Activated naive CD8-positive, alpha-beta T cell treated with anti-CD3 and anti-CD28 coated beads for 36 hours (primary cell): ENCODE data around the gene EHHADH. TPM values are rescaled to one million over a fixed set of nuclear protein-coding genes. Genes with fewer than 3 reads are reported as not detected.
"Not testable (repeated sequence)": the region's sequence is repeated elsewhere in the genome, so short reads cannot be mapped to it uniquely, and the experiment has no call there.

Source experiments
- DNase-seq: peaks from one replicate; pipeline ENCODE4 v3.0.0; 2021
- H3K27ac Mint-ChIP-seq: one replicate; pipeline ENCODE4 v1.8.0; 2022; ENCODE audit warnings: mild to moderate bottlenecking, moderate library complexity, mixed read lengths
- H3K27me3 Mint-ChIP-seq: one replicate; pipeline ENCODE4 v1.8.0; 2022; ENCODE audit warnings: mild to moderate bottlenecking, mixed read lengths
- H3K36me3 Mint-ChIP-seq: one replicate; pipeline ENCODE4 v1.8.0; 2021; ENCODE audit warnings: mild to moderate bottlenecking, mixed read lengths
- H3K4me1 Mint-ChIP-seq: one replicate; pipeline ENCODE4 v1.8.0; 2021; ENCODE audit warnings: mixed read lengths
- H3K4me3 Mint-ChIP-seq: one replicate; pipeline ENCODE4 v1.8.0; 2022; ENCODE audit warnings: mild to moderate bottlenecking, moderate library complexity, mixed read lengths
- H3K9me3 Mint-ChIP-seq: one replicate; pipeline ENCODE4 v1.8.0; 2022; ENCODE audit warnings: mixed read lengths
- total RNA-seq, 2 experiments: library from RNA; stranded (reverse); gene quantifications; one replicate each; pipeline ENCODE4 v1.2.3, GENCODE V29; 2021

EHHADH gene
- total RNA-seq, 2 experiments from 2014 or later: 5.4 to 6.1 TPM

DNA sequence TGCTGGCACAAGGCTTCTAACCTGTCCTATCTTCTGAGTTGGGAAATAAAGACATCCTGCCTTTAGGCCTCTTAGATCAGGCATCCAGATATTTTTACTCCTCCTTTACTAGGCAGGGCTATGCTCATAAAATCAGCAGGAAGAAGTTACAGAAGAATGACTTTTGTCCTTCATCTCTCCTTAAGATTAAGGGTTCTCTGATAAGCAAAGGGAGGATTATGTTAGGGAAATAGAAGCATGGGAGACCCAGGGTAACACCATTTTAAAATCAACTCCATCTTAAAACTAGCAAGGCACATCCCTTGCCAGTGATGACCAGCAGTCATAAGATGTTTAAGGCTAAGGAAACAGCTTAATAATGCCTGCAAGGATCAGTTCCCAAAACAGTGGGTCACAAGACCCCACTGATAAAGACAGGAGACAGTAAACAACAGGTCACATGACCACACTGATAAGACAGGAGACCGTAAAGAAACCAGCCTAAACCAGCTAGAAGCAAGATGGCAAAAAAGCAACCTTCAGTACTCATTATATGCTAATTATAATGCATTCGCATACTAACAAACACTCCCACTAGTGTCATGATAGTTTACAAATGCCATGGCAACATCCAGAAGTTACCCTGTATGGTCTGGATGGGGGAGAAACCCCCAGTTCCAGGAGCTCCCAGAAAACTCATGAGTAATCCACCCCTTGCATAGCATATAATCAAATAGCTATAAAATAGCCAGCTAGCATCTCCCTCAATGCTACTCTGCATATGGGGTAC, 14.5 kb upstream of the EHHADH start:
- Mint-ChIP-seq H3K4me1 (no peaks in the 10 kb centered on the region), H3K27ac (no peak overlapping the region), H3K27me3 (peaks cover 35% of the 10 kb centered on the region)

DNA sequence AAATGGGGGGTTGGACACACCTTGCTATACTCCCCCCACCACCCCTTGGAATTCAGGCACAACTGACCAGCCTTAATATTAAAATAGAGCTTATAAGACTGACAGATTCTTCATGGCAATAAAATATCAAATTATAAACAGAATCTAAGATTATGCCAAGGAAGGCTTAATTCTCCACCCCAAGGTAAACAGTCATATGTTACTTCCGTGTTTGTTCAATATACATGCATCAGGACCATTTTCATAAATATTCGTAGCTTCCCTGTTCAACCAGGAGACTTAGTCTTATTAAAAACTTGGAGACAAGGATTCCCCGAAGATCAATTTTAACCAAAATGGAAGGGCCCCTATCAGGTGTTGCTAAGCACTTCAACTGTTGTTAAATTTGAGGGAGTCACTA, 13.3 kb upstream of the EHHADH start:
- Mint-ChIP-seq H3K36me3 (no peaks in the 10 kb centered on the region), H3K9me3 (no peaks in the 10 kb centered on the region), H3K27me3 (peaks cover 33% of the 10 kb centered on the region), H3K4me3 (no peak overlapping the region), H3K27ac (no peak overlapping the region), H3K4me1 (no peaks in the 10 kb centered on the region)
- no peak for DNase-seq

More for the DNA sequence above, 14.5 kb upstream of the EHHADH start:
- no peak for DNase-seq
- Mint-ChIP-seq H3K36me3 (no peaks in the 10 kb centered on the region), H3K4me3 (no peak overlapping the region), H3K9me3 (no peaks in the 10 kb centered on the region)

DNA sequence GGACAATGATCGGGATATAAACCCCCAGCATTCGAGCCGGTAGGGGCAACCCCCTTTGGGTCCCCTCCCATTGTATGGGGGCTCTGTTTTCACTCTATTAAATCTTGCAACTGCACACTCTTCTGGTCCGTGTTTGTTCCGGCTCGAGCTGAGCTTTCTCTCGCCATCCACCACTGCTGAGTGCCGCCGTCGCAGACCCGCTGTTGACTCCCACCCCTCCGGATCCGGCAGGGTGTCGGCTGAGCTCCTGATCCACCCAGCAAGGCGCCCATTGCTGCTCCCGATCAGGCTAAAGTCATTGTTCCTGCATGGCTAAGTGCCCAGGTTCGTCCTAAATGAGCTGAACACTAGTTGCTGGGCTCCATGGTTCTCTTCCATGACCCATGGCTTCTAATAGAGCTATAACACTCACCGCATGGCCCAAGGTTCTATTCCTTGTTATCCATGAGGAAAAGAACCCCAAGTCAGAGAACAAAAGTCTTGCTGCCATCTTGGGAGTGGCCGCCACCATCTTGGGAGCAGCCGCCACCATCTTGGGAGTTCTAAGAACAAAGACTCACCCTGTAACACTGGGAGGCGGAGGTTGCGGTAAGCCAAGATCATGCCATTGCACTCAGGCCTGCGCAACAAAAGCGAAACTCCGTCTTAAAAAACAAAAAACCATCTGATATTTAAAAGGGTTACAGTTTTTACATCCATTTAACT, 11.2 kb upstream of the EHHADH start:
- H3K27ac Mint-ChIP-seq: no peak overlapping the region
- peaks cover 32% of the 10 kb centered on the region for H3K27me3 Mint-ChIP-seq
- DNase-seq: no peak
- H3K36me3 Mint-ChIP-seq: no peaks in the 10 kb centered on the region
- H3K4me1 Mint-ChIP-seq: no peaks in the 10 kb centered on the region
- no peaks in the 10 kb centered on the region for H3K9me3 Mint-ChIP-seq
- H3K4me3 Mint-ChIP-seq: no peak overlapping the region

DNA sequence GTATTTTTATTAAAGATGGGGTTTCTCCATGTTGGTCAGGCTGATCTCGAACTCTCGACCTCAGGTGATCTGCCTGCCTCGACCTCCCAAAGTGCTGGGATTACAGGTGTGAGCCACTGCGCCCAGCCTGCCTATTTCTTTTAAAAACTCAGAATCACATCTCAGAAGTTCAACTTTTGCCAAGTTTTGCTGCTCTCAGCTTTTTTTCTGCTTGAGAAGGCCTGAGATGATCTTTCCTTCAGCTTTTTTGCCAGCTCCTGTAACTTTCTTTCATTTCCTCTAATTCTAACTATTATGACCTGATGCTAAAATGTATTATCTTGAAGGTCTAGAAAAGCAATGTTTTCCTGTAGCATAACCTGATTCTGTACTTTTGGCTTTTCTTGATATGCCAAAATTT, 9.6 kb upstream of the EHHADH start:
- Mint-ChIP-seq H3K27me3 (peaks cover 21% of the 10 kb centered on the region), H3K9me3 (peaks cover 1% of the 10 kb centered on the region), H3K27ac (no peak overlapping the region), H3K4me3 (no peak overlapping the region), H3K4me1 (no peaks in the 10 kb centered on the region), H3K36me3 (no peaks in the 10 kb centered on the region)
- no peak for DNase-seq

DNA sequence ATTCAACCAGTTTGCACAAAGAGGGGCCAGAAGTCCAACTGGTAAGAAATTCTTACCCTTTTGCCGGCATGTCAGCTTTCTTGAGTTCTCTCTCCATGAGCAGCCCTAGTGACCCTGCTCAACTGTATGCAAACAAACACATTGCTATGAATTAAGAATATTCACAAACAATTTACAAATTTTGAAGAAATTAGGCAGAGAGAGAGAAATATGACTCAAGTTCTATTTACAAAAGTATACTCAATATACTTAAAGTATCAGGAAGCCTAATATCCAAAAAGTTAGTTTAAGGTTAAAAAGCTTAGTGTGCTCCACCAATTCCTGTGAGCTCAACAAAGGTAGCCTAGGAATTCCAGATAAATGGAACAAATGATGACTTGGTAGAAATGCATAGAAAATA, 3.5 kb upstream of the EHHADH start:
- H3K27ac Mint-ChIP-seq: no peak overlapping the region
- peaks cover 3% of the 10 kb centered on the region for H3K4me1 Mint-ChIP-seq
- no peak overlapping the region for H3K4me3 Mint-ChIP-seq
- H3K36me3 Mint-ChIP-seq: peaks cover 4% of the 10 kb centered on the region
- H3K27me3 Mint-ChIP-seq: peaks cover 6% of the 10 kb centered on the region
- no peak for DNase-seq
- H3K9me3 Mint-ChIP-seq: peaks cover 7% of the 10 kb centered on the region

DNA sequence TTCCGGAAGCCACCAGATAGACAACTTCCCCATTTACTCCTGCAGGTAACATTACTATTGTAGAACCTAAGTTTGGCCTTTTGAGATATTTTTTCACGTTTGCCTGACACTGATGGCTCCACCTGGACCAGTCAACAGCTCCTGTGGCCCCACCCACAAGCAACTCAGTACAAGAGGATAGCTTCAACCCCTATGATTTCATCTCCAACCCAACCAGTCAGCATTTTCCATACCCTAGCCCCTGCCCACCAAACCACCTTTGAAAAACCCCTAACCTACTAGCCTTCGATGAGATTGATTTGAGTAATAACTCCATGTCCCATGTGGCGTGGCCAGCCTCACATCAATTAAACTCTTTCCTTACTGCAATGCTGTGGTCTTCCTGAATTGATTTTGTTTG, 950 bp upstream of the EHHADH start:
- Mint-ChIP-seq H3K4me3 (no peak overlapping the region), H3K27ac (no peak overlapping the region), H3K36me3 (peaks cover 4% of the 10 kb centered on the region), H3K4me1 (peaks cover 5% of the 10 kb centered on the region), H3K9me3 (peaks cover 7% of the 10 kb centered on the region), H3K27me3 (no peaks in the 10 kb centered on the region)
- DNase-seq: no peak

DNA sequence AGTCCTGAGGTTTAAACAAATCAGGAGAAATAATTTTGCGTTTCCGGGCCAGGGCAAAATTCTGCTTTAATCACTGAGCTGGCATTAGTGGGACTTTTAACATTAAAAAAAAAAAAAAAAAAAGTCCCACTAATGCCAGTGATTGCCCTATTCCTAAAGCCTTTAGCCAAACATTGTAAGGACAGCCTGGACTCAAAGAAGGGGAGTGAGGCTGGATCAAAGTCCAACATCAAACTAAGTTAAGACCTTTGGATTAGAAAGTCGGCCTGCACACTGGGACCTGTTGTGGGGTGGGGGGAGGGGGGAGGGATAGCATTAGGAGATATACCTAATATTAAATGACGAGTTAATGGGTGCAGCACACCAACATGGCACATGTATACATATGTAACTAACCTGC, 716 bp downstream of the EHHADH start:
- not testable (repeated sequence) for DNase-seq, H3K4me1 Mint-ChIP-seq, H3K27ac Mint-ChIP-seq, H3K36me3 Mint-ChIP-seq, H3K27me3 Mint-ChIP-seq, H3K9me3 Mint-ChIP-seq, H3K4me3 Mint-ChIP-seq

DNA sequence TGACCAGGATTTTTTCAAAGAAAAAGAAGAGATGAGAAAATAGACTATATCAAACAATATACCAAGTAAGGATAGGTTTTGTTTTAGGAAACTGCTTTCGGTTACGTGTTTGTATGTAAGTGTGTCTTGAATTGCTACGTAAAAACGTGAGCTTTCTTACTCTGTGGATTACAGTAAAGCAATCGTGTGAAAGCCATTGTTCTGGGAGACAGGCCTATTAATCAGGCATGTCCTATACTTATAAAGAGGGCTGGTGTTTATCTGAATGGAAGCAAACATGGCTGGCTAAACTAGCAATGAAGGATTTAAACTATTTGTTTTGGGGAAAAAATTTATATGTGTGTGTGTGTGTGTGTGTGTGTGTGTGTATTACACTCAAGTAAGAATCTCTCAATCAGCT, 2.6 kb downstream of the EHHADH start:
- no peak overlapping the region for H3K27ac Mint-ChIP-seq
- DNase-seq: no peak
- no peak overlapping the region for H3K4me3 Mint-ChIP-seq
- H3K36me3 Mint-ChIP-seq: peaks cover 11% of the 10 kb centered on the region
- H3K4me1 Mint-ChIP-seq: peaks cover 5% of the 10 kb centered on the region
- no peaks in the 10 kb centered on the region for H3K9me3 Mint-ChIP-seq
- no peaks in the 10 kb centered on the region for H3K27me3 Mint-ChIP-seq

DNA sequence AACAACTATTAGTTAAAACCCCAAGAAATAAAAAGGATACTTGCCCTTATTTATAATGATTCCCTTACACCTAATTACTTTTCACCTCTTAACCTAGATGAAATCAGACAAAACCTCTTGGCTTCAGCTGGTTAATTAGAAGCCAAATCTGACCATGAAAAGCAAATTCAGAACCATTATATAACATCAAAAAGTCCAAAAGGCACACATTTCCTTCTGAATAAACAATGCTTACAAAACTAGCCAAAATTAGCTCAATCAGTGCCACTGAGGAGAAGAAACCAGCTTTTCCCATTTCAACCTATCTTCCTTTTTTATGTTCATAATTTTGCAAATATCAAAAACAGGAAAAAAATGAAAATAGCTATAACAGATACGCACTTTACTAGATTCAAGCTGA, 3.2 kb downstream of the EHHADH start:
- no peaks in the 10 kb centered on the region for H3K27me3 Mint-ChIP-seq
- H3K9me3 Mint-ChIP-seq: no peaks in the 10 kb centered on the region
- H3K4me1 Mint-ChIP-seq: peaks cover 5% of the 10 kb centered on the region
- no peak overlapping the region for H3K4me3 Mint-ChIP-seq
- no peak overlapping the region for H3K27ac Mint-ChIP-seq
- peaks cover 13% of the 10 kb centered on the region for H3K36me3 Mint-ChIP-seq
- no peak for DNase-seq

DNA sequence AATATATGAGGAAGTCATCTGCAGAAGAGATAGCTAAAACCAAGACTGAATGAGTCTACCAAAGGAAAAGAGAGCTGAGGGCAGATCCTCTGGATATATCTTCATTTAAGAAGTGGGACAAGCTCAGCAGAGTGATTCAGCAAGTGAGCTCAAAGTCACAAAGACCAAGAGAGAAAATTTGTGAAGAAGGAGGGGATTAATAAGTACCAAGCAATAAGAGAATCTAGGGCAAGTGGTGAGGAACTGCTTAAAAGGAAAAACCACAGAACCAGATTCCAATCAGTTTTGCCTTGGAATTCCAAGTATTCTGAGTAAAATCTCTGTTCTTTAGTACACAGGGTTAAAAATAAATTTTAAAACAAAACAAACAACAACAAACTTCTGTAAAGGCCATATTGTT, 3.6 kb downstream of the EHHADH start:
- Mint-ChIP-seq H3K27ac (no peak overlapping the region), H3K4me3 (no peak overlapping the region), H3K27me3 (no peaks in the 10 kb centered on the region), H3K4me1 (peaks cover 5% of the 10 kb centered on the region), H3K36me3 (peaks cover 13% of the 10 kb centered on the region), H3K9me3 (no peaks in the 10 kb centered on the region)
- no peak for DNase-seq

DNA sequence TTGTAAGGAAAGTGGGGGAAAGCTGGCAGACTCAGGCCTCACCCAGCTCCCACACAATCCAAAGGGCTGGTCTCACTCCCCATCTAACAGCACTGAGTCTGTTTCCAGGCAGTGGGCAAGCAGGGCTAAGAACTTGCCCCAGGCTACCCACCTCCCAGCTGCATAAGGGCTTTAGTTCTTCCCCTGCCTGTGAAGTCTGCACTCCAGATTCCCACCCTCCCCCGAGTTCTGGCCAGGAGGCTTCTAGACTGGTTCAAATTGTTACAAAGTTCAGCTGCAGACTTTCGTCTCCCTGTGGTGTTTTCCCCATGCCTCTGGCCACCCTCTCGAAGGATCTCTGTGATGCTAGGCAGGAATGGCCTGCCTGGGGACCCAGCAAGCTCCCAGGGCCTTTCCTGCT, 11.2 kb downstream of the EHHADH start:
- Mint-ChIP-seq H3K4me1 (no peaks in the 10 kb centered on the region), H3K27ac (no peak overlapping the region), H3K36me3 (peaks cover 26% of the 10 kb centered on the region), H3K9me3 (peaks cover 46% of the 10 kb centered on the region), H3K4me3 (no peak overlapping the region), H3K27me3 (no peaks in the 10 kb centered on the region)
- no peak for DNase-seq

DNA sequence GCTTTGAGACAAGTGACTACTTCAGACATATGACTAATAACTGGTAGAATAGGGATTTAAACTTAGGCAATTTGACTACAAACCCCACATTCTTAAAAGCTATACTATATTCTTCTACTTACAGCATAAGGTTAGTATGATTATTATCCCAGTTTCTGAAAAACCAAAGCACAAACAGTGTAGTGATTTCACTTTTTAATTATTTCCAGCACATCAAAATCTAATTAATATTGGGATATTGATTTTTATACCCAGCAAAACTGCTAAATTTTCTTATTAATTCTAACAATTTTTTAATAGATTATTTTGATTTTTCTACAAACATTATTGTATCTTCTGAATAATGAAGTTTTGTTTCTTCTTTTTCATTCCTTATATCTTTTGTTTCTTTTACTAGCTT, 16.9 kb downstream of the EHHADH start:
- Mint-ChIP-seq H3K9me3 (peaks cover 35% of the 10 kb centered on the region), H3K36me3 (peaks cover 26% of the 10 kb centered on the region), H3K4me3 (no peak overlapping the region), H3K27me3 (no peaks in the 10 kb centered on the region), H3K27ac (no peak overlapping the region), H3K4me1 (no peaks in the 10 kb centered on the region)
- no peak for DNase-seq

DNA sequence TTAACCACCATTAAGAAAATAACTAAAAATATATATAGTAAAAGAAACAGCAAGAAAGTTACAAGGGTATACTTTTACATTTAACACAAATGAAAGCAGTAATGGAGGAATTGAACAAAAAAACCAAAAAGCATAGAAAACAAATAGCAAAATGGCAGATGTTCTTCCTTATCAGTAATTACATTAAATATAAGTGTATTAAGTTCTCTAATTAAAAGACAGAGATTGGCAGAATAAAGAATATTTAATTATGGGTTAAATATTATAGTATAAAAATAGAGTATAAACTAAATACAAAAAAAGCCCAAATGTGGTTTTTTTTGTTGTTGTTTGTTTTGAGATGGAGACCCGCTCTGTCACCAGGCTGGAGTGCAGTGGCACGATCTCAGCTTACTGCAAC, 20.5 kb downstream of the EHHADH start:
- no peak overlapping the region for H3K4me3 Mint-ChIP-seq
- peaks cover 11% of the 10 kb centered on the region for H3K9me3 Mint-ChIP-seq
- H3K27ac Mint-ChIP-seq: no peak overlapping the region

DNA sequence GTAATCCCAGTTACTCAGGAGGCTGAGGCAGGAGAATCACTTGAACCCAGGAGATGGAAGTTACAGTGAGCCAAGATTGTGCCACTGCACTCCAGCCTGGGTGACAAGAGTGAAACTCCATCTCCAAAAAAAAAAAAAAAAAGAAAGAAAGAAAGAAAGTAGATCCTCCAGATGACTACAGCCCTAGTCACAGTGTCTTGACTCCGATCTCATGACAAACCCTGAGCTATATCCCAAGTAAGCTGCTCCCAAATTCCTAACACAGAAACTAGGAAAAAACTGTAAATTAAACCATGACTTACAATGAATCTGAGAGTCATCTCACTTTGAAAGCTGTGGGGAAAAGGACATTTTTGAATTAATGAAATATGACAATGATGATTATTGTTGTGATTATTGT, 27.3 kb downstream of the EHHADH start:
- H3K4me3 Mint-ChIP-seq, H3K4me1 Mint-ChIP-seq, H3K36me3 Mint-ChIP-seq, DNase-seq, H3K27me3 Mint-ChIP-seq, H3K27ac Mint-ChIP-seq, H3K9me3 Mint-ChIP-seq: not testable (repeated sequence)

More for the DNA sequence above, 20.5 kb downstream of the EHHADH start:
- Mint-ChIP-seq H3K27me3 (no peaks in the 10 kb centered on the region), H3K4me1 (no peaks in the 10 kb centered on the region), H3K36me3 (peaks cover 21% of the 10 kb centered on the region)
- no peak for DNase-seq

DNA sequence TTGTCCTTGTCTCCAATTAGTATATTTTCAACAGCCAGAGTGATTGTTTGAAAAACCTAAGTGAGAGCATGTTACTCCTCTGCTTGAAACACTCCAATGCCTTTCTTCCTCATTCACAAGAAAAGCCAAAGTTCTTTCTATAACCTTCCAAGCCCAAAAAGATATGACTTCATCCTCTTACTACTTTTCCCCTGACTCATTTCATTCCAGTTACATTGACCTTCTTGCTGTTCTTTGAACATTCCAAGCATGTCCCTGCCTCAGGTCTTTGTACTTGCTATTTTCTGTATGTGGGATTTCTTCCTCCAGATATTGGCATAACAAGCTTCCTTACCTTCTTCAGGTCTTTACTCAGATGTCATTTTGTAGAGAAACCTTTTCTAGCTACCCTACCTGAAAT, 28.3 kb downstream of the EHHADH start:
- Mint-ChIP-seq H3K27me3 (no peaks in the 10 kb centered on the region), H3K4me1 (no peaks in the 10 kb centered on the region), H3K36me3 (peaks cover 3% of the 10 kb centered on the region), H3K27ac (no peak overlapping the region), H3K9me3 (no peaks in the 10 kb centered on the region), H3K4me3 (no peak overlapping the region)
- no peak for DNase-seq

DNA sequence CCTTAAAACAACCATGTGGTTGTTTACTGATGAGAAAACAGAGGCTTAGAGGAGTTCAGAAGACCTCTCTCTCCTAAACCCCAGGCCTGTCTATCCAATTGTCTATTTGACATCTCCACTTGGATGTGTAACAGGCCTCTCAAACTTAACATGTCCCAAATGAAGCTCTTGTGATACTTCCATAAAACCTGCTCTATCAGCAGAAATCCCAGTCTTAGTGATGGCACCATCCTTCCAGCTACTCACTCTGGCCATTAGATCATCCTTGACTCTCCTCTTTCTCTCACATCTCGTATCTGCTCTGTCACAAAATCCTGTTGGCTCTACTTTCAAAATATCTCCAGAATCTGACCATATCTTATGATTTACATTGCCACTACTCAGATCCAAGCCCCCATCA, 28.8 kb downstream of the EHHADH start:
- Mint-ChIP-seq H3K36me3 (peaks cover 3% of the 10 kb centered on the region), H3K4me3 (no peak overlapping the region), H3K27ac (no peak overlapping the region), H3K9me3 (no peaks in the 10 kb centered on the region), H3K27me3 (no peaks in the 10 kb centered on the region), H3K4me1 (no peaks in the 10 kb centered on the region)
- DNase-seq: no peak
